Spleen (tissue), 7 donors: ENCODE data around the gene PRKACG.

Experiments used
- POLR2A ChIP-seq, 3 donors: fragments of 450-650 bp; IDR thresholded peaks; one replicate each; pipeline ENCODE4 v1.5.1; 2017; ENCODE audit warnings: antibody characterized with exemption in 3 of 3, mild to moderate bottlenecking in 1 of 3
- POLR2AphosphoS5 ChIP-seq, 3 donors: sonication (generic); formaldehyde crosslinking; IDR thresholded peaks; one replicate each; pipeline ENCODE4 v1.5.1; 2017; ENCODE audit warnings: antibody characterized with exemption in 3 of 3
- TF ChIP-seq, protein P1 (sequence below), 11 experiments: fragments of 200-600 bp in 7 of 11; fragments of 450-650 bp in 4 of 11; sonication (generic) in 4 of 11; IDR thresholded peaks in 8 of 11; conservative IDR thresholded peaks in 3 of 11; 1 replicate in 7 of 11; 2 replicates in 4 of 11; pipeline versions ENCODE4 v1.4.0 to v1.8.0; 2016 to 2021; ENCODE audit warnings: antibody characterized with exemption in 11 of 11, inconsistent platforms in 4 of 11, mild to moderate bottlenecking in 1 of 11
- donor health status: DM: no; HTN: no; CAD: no; lungs with moderate emphysema.
- donor health status: DM: no; HTN: no; CAD: no.
- donor health status: DM: no; HTN: no; CAD: no.

DNA sequence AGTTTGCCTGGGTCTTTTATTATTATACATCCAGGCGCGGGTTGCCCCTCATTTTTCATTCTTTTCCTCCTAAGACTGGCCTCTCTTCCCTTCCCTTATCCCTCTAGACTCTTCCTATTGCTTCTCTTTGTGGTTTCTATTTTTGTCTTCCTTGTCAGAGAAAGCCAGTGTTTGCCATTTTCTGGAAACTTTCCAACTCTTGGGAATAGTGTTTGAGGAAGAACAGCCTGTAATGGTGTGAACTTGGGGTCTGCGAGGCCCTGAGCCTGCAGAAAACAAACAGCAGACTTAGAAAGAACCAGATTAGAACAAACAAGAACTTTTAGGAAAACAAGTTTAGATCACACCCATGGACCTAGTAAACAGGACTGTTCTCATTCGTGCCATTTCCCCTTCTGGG, 15.5 kb downstream of the PRKACG start:
- TF ChIP-seq, protein P1, sequence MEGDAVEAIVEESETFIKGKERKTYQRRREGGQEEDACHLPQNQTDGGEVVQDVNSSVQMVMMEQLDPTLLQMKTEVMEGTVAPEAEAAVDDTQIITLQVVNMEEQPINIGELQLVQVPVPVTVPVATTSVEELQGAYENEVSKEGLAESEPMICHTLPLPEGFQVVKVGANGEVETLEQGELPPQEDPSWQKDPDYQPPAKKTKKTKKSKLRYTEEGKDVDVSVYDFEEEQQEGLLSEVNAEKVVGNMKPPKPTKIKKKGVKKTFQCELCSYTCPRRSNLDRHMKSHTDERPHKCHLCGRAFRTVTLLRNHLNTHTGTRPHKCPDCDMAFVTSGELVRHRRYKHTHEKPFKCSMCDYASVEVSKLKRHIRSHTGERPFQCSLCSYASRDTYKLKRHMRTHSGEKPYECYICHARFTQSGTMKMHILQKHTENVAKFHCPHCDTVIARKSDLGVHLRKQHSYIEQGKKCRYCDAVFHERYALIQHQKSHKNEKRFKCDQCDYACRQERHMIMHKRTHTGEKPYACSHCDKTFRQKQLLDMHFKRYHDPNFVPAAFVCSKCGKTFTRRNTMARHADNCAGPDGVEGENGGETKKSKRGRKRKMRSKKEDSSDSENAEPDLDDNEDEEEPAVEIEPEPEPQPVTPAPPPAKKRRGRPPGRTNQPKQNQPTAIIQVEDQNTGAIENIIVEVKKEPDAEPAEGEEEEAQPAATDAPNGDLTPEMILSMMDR (IDR thresholded peaks at IDR 0.05 in 8 of 11, conservative IDR thresholded peaks at IDR 0.05 in 3 of 11), result no peak
- TF ChIP-seq POLR2AphosphoS5 (IDR thresholded peaks at IDR 0.05) (no peak), POLR2A (IDR thresholded peaks at IDR 0.05) (no peak)
